ENCODE data around the gene SMG5.

SMG5 gene

DNA sequence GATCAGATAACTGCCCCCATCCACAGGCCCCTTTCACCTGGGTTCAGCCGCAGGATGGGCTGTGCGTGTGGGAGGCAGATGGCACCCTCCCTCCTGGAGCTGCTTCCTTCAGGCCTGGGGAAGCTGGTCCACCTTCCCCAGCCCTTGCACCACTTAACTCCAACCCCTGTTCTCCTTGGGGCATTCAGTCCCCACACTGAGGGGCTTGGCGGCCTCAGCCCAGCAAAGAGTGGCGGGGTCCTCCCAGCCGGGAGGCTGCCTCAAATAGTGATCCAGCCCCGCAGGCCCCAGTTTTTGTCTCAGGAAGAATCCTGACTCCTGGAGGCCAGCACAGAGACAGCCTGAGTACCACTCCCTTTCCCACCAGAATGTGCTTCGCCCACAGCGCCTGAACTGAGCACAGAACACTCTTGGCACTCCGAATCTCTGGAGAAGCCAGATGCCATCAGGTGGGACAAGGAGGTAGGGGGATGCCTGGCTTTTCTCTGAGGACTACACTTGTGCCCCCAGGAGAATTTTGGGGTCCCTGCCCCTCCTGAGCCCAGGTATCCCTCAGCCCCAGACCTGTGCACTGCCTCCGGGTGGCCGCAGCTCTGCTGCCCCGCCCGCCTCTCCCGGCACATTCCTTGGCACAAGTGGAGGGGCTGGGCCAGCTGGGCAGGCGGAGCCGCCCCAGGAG, 35.7 kb downstream of the SMG5 start:
- DNase-seq (ENCODE audit: low read depth, low spot score): no peak
- no peak overlapping the region for H3K27ac ChIP-seq

DNA sequence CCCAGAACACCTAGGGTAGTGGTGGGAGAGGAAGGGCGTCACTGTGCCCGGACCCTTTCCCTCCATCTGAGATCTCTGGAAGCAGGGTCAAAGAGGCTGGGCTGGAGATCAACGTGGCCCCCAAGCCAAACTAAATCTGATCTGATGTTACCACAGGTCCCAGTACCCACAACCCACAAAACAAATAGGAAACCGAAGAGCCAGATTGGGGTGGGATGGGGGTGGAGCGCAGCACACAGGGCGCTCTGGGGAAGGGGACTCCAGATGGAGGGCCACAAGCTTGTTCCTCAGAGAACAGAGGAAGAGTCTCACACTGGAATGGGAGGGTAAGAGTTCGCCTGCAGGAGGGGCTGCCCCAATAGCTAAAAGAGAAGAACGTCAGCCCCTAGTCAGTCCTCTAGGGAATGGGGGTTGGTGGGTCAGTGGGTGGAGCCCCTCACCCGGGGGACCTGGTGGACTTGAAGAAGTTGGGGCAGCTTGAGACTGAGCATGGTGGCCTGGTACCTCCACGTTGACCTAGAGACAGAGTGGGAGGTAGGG, 36.3 kb downstream of the SMG5 start:
- no peak for DNase-seq (ENCODE audit: low read depth, low spot score)
- H3K27ac ChIP-seq: no peak overlapping the region

DNA sequence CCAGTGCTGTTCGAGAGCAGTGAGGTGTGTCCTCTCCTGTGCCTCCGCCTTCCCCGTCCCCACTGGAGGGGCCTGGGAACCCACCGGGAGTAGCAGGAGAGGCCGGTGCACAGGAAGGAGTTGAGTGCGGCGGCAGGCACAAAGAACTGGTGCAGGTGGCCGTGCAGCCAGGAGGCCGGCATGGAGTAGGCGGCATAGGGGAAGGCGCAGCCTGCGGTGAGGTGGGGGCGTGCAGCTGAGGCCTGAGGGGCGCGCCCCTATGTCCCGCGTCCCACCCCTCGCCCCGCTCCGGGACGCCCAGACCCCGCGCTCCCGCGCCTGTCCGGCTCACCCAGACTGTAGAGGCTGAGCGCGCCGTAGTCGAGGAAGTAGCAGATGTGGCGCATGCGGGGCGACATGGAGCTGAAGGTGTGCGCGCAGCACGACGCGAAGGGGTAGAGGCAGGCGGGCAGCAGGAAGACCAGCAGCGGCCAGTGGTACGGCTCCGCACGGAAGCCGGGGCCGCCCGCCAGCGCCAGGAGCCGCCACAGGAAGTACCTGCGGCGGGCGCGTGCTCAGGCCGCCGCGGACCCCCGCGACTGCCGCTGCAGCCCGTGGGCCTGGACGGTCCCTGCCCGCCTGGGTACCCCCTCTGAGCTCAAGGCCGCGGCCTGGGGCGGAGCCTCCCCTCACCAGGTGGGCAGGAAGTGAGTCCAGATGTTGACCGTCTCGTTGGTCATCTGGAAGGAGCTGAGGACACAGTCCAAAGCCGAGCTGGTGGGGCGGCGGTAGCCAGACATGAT, 37.0 kb downstream of the SMG5 start:
- no peak overlapping the region for H3K27ac ChIP-seq

DNA sequence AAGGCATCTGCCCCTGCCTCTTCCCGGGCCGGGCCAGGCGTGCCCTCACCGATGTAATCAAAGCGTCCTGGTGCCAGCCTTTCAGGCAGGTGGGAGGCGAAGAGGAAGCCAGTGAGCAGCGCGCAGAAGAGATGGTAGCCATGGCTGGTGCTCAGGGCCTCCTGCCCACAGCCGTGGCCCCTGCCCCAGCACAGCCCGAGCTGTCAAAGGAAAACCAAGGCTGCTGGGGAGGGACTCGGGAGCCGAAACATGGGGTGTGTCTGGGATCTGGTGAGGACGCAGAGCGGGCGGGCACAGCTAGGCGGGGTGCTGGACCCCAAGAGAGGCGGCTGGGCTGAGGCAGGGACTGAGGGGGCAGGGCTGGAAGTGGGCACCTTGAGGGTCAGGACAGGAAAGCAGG, 37.9 kb downstream of the SMG5 start:
- no peak overlapping the region for H3K27ac ChIP-seq
- DNase-seq (ENCODE audit: low read depth, low spot score): no peak

More for the DNA sequence above, 37.0 kb downstream of the SMG5 start:
- no peak for DNase-seq (ENCODE audit: low read depth, low spot score)

DNA sequence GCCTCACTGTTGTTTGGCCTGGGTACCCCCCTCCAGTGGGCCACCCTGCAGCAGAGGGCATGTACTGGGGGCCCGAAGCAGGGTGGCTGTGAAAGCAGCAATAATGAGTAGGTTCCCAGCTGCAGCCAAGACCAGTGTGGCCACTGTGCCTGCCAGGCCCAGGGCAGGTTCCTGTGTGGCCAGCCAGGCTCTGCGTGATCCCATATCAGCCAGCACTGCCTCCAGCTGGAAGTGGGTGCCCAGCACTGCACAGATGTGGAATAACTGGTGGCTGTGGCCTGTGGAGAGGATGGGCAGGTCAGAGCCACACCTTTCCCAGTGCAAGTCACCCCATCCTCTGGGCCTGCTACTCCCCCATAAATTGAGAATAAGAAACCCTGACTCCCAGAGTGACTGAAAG, 38.5 kb downstream of the SMG5 start:
- H3K27ac ChIP-seq: no peak overlapping the region
- no peak for DNase-seq (ENCODE audit: low read depth, low spot score)

DNA sequence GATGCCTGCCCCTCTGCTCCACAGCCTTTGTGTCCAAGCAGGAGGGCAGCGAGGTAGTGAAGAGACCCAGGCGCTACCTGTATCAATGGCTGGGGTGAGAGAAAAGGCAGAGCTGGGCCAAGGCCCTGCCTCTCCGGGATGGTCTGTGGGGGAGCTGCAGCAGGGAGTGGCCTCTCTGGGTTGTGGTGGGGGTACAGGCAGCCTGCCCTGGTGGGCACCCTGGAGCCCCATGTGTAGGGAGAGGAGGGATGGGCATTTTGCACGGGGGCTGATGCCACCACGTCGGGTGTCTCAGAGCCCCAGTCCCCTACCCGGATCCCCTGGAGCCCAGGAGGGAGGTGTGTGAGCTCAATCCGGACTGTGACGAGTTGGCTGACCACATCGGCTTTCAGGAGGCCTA, 39.9 kb downstream of the SMG5 start:
- no peak overlapping the region for H3K27ac ChIP-seq
- DNase-seq (ENCODE audit: low read depth, low spot score): no peak

DNA sequence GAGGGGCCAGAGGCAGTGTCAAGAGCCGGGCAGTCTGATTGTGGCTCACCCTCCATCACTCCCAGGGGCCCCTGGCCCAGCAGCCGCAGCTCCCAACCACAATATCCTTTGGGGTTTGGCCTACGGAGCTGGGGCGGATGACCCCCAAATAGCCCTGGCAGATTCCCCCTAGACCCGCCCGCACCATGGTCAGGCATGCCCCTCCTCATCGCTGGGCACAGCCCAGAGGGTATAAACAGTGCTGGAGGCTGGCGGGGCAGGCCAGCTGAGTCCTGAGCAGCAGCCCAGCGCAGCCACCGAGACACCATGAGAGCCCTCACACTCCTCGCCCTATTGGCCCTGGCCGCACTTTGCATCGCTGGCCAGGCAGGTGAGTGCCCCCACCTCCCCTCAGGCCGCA, 40.7 kb downstream of the SMG5 start, which contains the start of gene BGLAP:
BGLAP (plus strand) TSS at position 259 of the 400 bp plus-strand sequence; CDS start at position 307, 48 bp downstream.
- DNase-seq (ENCODE audit: low read depth, low spot score): no peak
- H3K27ac ChIP-seq: no peak within 1 kb of the TSS

DNA sequence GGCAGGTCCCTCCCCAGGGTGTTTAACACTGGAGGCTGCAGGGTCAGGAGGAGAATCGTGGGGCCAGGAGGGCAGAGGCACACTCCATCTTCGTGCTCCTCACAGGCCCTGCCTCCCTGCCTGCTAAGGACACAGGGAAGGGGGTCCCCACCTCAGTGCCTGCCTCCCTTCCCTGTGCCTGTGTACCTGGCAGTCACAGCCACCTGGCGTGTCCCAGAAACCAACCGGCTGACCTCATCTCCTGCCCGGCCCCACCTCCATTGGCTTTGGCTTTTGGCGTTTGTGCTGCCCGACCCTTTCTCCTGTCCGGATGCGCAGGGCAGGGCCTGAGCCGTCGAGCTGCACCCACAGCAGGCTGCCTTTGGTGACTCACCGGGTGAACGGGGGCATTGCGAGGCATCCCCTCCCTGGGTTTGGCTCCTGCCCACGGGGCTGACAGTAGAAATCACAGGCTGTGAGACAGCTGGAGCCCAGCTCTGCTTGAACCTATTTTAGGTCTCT, 41.3 kb downstream of the SMG5 start:
- no peak overlapping the region for H3K27ac ChIP-seq
- DNase-seq (ENCODE audit: low read depth, low spot score): no peak

DNA sequence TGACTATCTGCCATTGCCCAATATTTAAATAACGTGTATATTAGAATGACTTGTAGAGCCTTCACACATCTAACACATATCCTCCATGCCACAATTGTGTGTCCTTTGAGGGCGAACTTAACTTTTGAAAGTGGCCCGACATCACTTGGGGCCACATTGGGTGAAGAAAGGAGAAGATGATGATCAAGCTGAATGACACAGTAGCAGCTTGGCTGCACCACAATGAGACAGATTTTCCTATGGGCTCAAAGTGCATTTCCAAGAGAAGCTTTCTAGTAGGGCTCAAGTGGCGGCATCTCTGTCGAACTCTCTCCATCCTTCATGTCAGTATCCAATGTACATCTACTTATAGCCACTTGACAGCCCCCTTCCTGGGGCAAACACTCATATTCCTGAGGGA, 44.4 kb downstream of the SMG5 start:
- no peak for DNase-seq (ENCODE audit: low read depth, low spot score)
- no peak overlapping the region for H3K27ac ChIP-seq

DNA sequence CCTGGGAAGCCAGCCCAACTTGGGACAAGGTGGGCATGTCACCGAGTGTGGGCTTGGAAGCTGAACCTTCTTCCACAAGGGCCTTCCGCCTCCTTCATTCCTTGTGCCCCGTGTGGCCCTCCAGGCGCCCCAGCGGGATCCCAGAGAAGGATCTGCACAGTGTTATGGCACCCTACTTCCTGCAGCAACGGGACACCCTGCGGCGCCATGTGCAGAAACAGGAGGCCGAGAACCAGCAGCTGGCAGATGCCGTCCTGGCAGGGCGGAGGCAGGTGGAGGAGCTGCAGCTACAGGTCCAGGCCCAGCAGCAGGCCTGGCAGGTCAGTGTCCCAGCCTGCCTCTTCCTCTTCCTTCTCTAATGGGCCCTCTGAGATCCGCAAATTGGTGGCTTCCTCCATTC, 46.5 kb downstream of the SMG5 start:
- DNase-seq (ENCODE audit: low read depth, low spot score): no peak
- no peak overlapping the region for H3K27ac ChIP-seq

DNA sequence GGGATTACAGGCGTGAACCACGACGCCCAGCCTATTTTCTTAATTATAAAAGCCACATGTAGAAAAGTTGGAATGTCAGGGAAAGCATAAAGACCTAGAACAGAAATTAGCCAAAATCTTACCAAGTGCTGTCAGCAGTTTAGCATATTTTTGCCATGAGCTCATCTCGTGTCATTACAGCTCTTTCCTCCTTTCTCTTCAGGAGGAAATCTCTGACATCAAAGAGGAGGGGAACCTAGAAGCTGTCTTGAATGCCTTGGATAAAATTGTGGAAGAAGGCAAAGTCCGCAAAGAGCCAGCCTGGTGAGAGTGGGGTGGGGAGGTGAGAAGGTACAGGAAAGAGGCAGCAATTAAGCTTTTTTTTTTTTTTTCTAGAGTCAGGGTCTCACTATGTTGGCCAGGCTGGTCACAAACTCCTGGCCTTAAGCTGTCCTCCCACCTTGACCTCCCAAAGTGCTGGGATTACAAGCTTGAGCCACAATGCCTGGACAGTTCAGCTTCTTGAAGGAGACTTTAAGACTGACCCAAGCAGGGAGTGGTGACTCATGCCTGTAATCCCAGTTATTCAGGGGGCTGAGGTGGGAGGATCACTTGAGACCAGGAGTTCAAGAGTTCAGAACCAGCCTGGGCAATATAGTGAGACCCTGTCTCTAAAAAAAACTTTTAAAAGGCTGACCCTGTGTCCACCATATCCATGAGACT, 49.0 kb downstream of the SMG5 start:
- no peak overlapping the region for H3K27ac ChIP-seq
- no peak for DNase-seq (ENCODE audit: low read depth, low spot score)

DNA sequence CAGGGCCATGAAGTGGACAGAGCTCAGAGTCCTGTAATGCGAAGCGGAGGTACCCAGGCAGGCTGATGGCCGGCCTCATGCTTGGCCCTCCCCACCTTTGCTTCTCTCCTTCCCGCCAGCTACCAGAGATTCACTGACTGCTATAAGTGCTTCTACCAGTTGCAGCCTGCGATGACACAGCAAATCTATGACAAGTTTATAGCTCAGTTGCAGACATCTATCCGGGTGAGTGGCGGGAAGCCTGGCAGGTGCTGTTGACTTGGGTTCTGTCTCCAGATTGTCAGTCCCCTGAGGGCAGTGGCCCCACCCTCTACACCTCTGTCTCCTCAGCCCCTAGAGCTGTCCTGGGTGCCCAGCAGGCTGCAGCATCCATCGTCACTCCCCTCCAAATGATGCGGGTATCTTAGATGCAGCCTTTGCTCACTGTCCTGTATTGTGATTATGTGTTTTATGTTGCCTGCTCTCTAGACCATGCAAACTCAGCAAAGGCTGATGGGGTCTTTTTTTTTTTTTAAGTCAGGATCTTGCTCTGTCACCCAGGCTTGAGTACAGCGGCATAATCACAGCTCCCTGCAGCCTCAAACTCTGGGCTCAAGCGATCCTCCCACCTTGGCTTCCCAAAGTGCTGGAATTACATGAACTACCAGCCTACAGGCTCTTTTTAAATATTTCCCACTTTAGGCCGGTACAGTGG, 50.3 kb downstream of the SMG5 start:
- no peak overlapping the region for H3K27ac ChIP-seq
- DNase-seq (ENCODE audit: low read depth, low spot score): no peak

DNA sequence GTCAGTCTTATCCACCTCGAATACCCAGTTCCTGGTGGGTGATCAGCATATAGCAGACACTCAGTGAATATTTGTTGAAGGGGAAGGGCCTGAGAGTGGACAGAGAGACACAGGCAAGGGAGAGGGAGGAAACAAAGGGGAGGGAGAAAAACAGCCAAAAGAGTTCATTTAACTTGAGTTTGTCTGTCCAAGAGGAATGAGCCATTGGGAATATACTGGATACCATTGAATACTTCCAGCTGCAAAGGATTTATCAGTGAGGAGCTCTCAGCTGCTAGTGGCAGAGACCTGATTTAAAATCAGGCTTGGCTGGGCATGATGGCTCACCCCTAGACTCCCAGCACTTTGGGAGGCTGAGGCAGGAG, 52.2 kb downstream of the SMG5 start:
- DNase-seq (ENCODE audit: low read depth, low spot score): no peak
- H3K27ac ChIP-seq: no peak overlapping the region

DNA sequence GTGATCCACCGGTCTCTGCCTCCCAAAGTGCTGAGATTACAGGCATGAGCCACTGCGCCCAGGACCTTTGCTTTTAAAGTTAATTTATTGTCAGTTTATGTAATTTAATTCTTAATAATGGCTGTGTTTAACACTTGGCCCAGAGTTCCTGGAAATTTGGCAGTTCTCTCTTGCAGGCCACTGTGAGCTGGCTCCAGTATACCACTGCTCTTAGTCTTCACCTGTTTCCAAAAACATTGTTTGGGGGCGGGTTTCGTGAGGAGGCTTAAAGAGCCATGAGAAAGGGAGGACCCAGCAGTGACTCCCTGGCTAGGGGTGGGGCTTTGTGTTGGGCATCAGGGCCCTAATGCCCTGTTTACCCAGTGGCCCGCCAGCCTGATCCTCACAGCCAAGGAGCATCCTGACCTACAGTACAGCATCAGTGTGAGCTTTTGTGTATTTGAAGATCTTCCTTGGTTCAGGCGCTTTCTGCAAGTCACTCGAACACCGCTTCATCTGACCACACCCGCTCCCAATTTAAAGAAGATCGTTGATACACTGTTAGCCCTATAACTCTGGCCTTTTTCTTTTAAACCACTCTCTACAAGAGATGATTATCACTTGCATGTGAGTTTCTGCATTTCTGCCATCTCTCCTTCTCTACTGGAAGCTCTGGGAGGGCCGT, 52.7 kb downstream of the SMG5 start:
- H3K27ac ChIP-seq: no peak overlapping the region
- no peak for DNase-seq (ENCODE audit: low read depth, low spot score)

DNA sequence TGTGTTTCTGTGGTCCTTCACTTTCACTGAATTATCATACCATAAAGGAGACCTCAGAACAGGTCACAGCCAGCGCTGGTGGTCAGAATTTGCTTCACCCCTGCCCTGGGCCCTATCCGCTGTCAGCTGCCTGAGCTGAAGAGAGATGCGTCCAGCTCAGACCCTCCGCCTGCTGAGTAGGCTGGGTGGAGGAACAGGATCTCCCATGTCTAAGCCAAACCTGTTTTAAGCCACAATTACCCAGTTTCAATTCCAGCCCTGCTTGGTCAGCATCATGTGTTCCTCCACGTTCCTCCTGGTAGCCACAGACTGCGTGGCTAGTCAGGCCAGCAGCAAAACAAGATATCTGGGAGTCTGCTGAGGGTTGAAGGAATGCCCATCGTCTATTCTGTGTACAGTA, 54.1 kb downstream of the SMG5 start:
- no peak overlapping the region for H3K27ac ChIP-seq

DNA sequence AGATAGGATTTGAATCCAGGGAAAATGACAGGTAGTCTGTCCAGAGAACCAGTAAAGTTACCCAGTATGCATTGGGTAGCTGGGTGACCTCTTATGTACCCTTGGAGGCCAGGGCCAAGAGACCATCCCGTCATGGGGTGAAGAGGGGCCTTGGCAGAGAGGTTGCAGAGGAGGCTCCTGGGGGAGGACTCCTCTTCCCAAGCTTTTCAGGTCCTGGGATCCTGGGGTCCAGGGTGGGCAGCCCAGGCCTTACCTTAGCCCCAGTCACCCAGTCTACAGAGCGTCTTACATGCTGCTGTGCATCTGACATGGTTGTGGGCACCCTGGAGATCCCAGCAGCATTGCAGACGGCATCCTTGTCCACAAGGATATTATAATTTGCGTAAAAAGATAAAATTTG, 55.8 kb downstream of the SMG5 start:
- H3K27ac ChIP-seq: no peak overlapping the region
- no peak for DNase-seq (ENCODE audit: low read depth, low spot score)

More for the DNA sequence above, 54.1 kb downstream of the SMG5 start:
- DNase-seq (ENCODE audit: low read depth, low spot score): no peak

DNA sequence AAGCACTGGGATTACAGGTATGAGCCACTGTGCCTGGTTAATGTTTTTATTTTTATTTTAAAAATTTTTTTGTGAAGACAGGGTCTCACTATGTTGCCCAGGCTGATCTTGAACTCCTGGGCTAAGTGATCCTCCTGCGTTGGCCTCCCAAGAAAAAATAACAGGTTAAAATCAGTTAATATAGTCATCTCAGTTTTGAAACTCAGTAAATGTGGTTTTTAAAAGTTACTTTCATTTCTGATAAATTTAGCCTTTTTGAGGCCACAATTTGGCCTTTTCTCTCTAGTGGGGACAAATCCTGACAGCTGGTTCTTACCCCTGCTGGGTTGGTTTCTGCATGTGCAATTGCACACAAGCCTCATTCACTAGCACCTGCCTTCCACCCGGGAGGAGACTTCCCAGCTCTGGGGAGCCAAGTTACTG, 56.5 kb downstream of the SMG5 start:
- no peak overlapping the region for H3K27ac ChIP-seq
- DNase-seq (ENCODE audit: low read depth, low spot score): no peak

DNA sequence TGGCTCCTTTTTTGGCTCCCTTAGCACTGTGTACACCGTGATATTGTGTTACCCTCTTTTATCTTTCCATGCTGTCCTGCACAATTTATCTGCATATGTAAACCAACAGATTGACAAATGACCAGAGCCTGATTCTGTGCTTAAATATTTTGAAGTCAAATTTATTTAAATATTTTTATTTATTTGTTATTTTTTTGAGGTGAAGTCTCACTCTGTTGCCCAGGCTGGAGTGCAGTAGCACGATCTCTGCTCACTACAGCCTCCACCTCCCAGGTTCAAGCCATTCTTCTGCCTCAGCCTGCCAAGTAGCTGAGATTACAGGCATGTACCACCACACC, 57.0 kb downstream of the SMG5 start:
- H3K27ac ChIP-seq: no peak overlapping the region
- DNase-seq (ENCODE audit: low read depth, low spot score): no peak

DNA sequence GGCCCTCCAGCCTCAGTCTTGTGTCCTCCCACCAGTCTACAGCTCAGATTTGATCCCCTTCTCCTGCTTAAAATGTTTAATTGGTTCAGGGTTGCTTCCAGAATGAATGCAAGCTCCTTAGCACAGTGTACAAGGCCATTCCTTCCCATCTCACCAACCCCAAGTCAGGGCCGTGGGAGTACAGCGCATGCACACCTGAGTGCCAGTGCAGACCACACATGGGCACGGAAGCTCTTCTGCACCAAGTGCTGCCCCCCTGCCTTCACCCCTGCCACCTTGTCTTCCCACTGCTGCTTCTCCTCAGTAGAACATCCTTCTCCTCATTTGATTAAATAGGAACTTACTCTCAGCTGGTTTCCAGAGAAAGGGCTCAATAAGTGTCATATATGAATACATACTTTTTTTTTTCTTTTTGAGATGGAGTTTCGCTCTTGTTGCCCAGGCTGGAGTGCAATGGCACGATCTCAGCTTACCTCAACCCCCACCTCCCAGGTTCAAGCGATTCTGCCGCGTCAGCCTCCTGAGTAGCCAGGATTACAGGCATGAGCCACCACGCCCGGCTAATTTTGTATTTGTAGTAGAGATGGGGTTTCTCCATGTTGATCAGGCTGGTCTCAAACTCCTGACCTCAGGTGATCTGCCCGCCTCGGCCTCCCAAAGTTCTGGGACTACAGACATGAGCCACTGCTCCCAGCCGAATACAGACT, 60.5 kb downstream of the SMG5 start:
- DNase-seq (ENCODE audit: low read depth, low spot score): no peak
- no peak overlapping the region for H3K27ac ChIP-seq
